SK-N-SH (cell line): ENCODE results near the gene TULP3. TPM values are rescaled to one million over a fixed set of nuclear protein-coding genes. Genes with fewer than 3 reads are reported as not detected.

Experiments used
- CTCF ChIA-PET: fragments of 300-600, 350-600 bp; formaldehyde crosslinking; extraction: SDS; loops from one replicate; lab custom pipeline; 2021; lab: Yijun Ruan, JAX
- POLR2A ChIA-PET: fragments of 350-600 bp; sonication (Branson Sonifier 250); formaldehyde crosslinking; extraction: SDS; loops from one replicate; lab custom pipeline; 2020; ENCODE audit warnings: antibody characterized with exemption, inconsistent platforms; lab: Yijun Ruan, JAX
- DNase-seq: peaks from one replicate; pipeline ENCODE4 v3.0.0; 2012
- H2AFZ ChIP-seq: fragments of 200-600 bp; sonication (generic); 2 replicates; pipeline ENCODE4 v1.8.1; 2016; ENCODE audit warnings: antibody characterized with exemption, mild to moderate bottlenecking, low read depth
- H3F3A ChIP-seq: fragments of 200-600 bp; sonication (generic); replicated peaks from 2 replicates; pipeline ENCODE3; 2016; ENCODE audit warnings: antibody characterized with exemption, mild to moderate bottlenecking; ENCODE audit not compliant: insufficient read depth
- H3K27ac ChIP-seq, 2 experiments: fragments of 200-500 bp in 1 of 2; fragments of 200-600 bp in 1 of 2; sonication (Bioruptor generic) in 1 of 2; sonication (generic), shearing (Covaris generic) in 1 of 2; 2 replicates each; pipeline versions ENCODE4 v1.5.1 to v1.6.1; 2014 to 2016; ENCODE audit warnings: low read depth in 2 of 2, inconsistent platforms in 1 of 2, low read length in 1 of 2, mild to moderate bottlenecking in 1 of 2, mixed read lengths in 1 of 2
- H3K27me3 ChIP-seq: fragments of 200-600 bp; sonication (generic), shearing (Covaris generic); 2 replicates; pipeline ENCODE4 v1.6.1; 2016; ENCODE audit warnings: mixed run types; ENCODE audit not compliant: insufficient read depth
- H3K36me3 ChIP-seq, 2 experiments: fragments of 200-500 bp in 1 of 2; fragments of 200-600 bp in 1 of 2; sonication (Bioruptor generic) in 1 of 2; sonication (generic) in 1 of 2; replicated peaks in 1 of 2; 2 replicates each; pipeline versions ENCODE3 to v1.5.1; 2014 to 2016; ENCODE audit warnings: low read length in 1 of 2, mild to moderate bottlenecking in 1 of 2; ENCODE audit not compliant: insufficient read depth in 2 of 2, control insufficient read depth in 1 of 2
- H3K4me1 ChIP-seq, 2 experiments: fragments of 200-500 bp in 1 of 2; fragments of 200-600 bp in 1 of 2; sonication (Bioruptor generic) in 1 of 2; sonication (generic), shearing (Covaris generic) in 1 of 2; 2 replicates each; pipeline versions ENCODE4 v1.5.1 to v1.6.1; 2014 to 2016; ENCODE audit warnings: low read depth in 1 of 2, low read length in 1 of 2, mixed run types in 1 of 2; ENCODE audit not compliant: insufficient read depth in 2 of 2, control insufficient read depth in 1 of 2
- H3K4me2 ChIP-seq: fragments of 200-600 bp; sonication (generic), shearing (Covaris generic); 2 replicates; pipeline ENCODE4 v1.6.1; 2017; ENCODE audit warnings: mixed run types
- H3K4me3 ChIP-seq, 2 experiments: fragments of 200-500 bp in 1 of 2; fragments of 200-600 bp in 1 of 2; sonication (Bioruptor generic) in 1 of 2; sonication (generic), shearing (Covaris generic) in 1 of 2; 2 replicates each; pipeline versions ENCODE4 v1.5.1 to v1.8.1; 2014 to 2016; ENCODE audit warnings: low read depth in 2 of 2, inconsistent platforms in 1 of 2, low read length in 1 of 2, mild to moderate bottlenecking in 1 of 2, mixed read lengths in 1 of 2, moderate library complexity in 1 of 2
- H3K79me2 ChIP-seq: fragments of 200-600 bp; sonication (generic); 2 replicates; pipeline ENCODE4 v1.8.1; 2017; ENCODE audit warnings: mild to moderate bottlenecking; ENCODE audit not compliant: insufficient read depth
- H3K9ac ChIP-seq: fragments of 200-600 bp; sonication (generic); 2 replicates; pipeline ENCODE4 v1.6.1; 2017; ENCODE audit warnings: mixed run types
- H3K9me2 ChIP-seq: fragments of 200-600 bp; sonication (generic); 2 replicates; pipeline ENCODE4 v1.6.1; 2017; ENCODE audit warnings: mixed run types
- H3K9me3 ChIP-seq: fragments of 200-600 bp; sonication (generic); 2 replicates; pipeline ENCODE4 v1.6.1; 2017; ENCODE audit warnings: mixed run types, mild to moderate bottlenecking, moderate library complexity
- H4K20me1 ChIP-seq: fragments of 200-600 bp; sonication (generic); 2 replicates; pipeline ENCODE4 v1.6.1; 2017; ENCODE audit warnings: mild to moderate bottlenecking, mixed run types; ENCODE audit not compliant: insufficient read depth
- FOXJ3 ChIP-seq: sonication (generic); formaldehyde crosslinking; IDR thresholded peaks from 2 replicates; pipeline ENCODE4 v1.5.1; 2020; ENCODE audit warnings: mild to moderate bottlenecking, missing genetic modification reagents
- FOXM1 ChIP-seq: IDR thresholded peaks from 2 replicates; pipeline ENCODE4 v1.4.0; 2012; ENCODE audit warnings: low read depth, mild to moderate bottlenecking
- GATA2 ChIP-seq: sonication (generic); formaldehyde crosslinking; IDR thresholded peaks from 2 replicates; pipeline ENCODE4 v1.5.0; 2020; ENCODE audit warnings: mild to moderate bottlenecking, missing genetic modification reagents
- PBX3 ChIP-seq: IDR thresholded peaks from 2 replicates; pipeline ENCODE4; 2012
- RCOR1 ChIP-seq: fragments of 150-350 bp; IDR thresholded peaks from 2 replicates; pipeline ENCODE4 v1.6.1; 2017; ENCODE audit warnings: antibody characterized with exemption, low read length
- SIN3A ChIP-seq: IDR thresholded peaks from 2 replicates; pipeline ENCODE4 v1.6.1; 2012; ENCODE audit warnings: low read depth, mild to moderate bottlenecking, low read length, moderate library complexity, borderline replicate concordance
- TEAD4 ChIP-seq: IDR thresholded peaks from 2 replicates; pipeline ENCODE4 v1.4.0; 2012; ENCODE audit warnings: mild to moderate bottlenecking, borderline replicate concordance; ENCODE audit not compliant: insufficient read depth
- USF2 ChIP-seq: fragments of 150-350 bp; IDR thresholded peaks from 2 replicates; pipeline ENCODE4 v1.6.1; 2017; ENCODE audit warnings: antibody characterized with exemption, low read length, low read depth, borderline replicate concordance
- WGBS: methylation state at CpG from one replicate; pipeline ENCODE4 v1.1.6; 2017; ENCODE audit warnings: low lambda C conversion rate; 5-methylcytosine and 5-hydroxymethylcytosine counted together
- polyA plus RNA-seq, 3 experiments: library from polyadenylated mRNA; depleted of rRNA; stranded (reverse); fragments of >200 nt; gene quantifications; 2 replicates each; pipeline ENCODE4 v1.2.3, GENCODE V29; 2012
- TF ChIP-seq, protein P1 (sequence below): IDR thresholded peaks from 2 replicates; pipeline ENCODE4 v1.4.0; 2012; ENCODE audit warnings: low read depth, borderline replicate concordance

TULP3 gene
- polyA plus RNA-seq, 1 of the 3 experiments (the other 2 are of a cell fraction), result 22.6 TPM

GRCh38 chr12:2855546-2855945 is 35.1 kb upstream of the TULP3 start:
- Histone ChIP-seq H3K36me3 (peaks cover 0 to 15% of the 10 kb centered on the region in 2 experiments), H3F3A (peaks cover 6% of the 10 kb centered on the region), H3K27me3 (no peaks in the 10 kb centered on the region), H3K27ac (no peak overlapping the region), H3K4me1 (no peaks in the 10 kb centered on the region), H3K4me2 (no peak overlapping the region), H3K9ac (no peak overlapping the region), H3K9me3 (no peaks in the 10 kb centered on the region), H3K79me2 (no peaks in the 10 kb centered on the region), H4K20me1 (no peaks in the 10 kb centered on the region), H2AFZ (no peak overlapping the region), H3K4me3 (no peak overlapping the region), H3K9me2 (no peaks in the 10 kb centered on the region)
- DNase-seq, result no peak
- TF ChIP-seq FOXM1, result no peak
- POLR2A ChIA-PET, result no interaction called here
- CTCF ChIA-PET, result interaction anchor here (2.1 to 3.8 kb wide), 6 partner anchors 10 to 186 kb away, joined by 6 to 30 read pairs (median 16); no protein-coding TSS in a partner anchor
- WGBS, result 89% methylated on average over 7 of the region's 7 CpGs

- Histone ChIP-seq H3K9ac (no peak overlapping the region), H3K9me2 (no peaks in the 10 kb centered on the region), H3K79me2 (no peaks in the 10 kb centered on the region), H3K27ac (no peak overlapping the region), H3K4me3 (no peak overlapping the region), H2AFZ (no peak overlapping the region), H4K20me1 (no peaks in the 10 kb centered on the region), H3F3A (peaks cover 8% of the 10 kb centered on the region), H3K36me3 (peaks cover 0 to 15% of the 10 kb centered on the region in 2 experiments), H3K4me2 (no peak overlapping the region), H3K9me3 (no peaks in the 10 kb centered on the region), H3K4me1 (no peaks in the 10 kb centered on the region), H3K27me3 (no peaks in the 10 kb centered on the region)
- ChIA-PET POLR2A (no interaction called here), CTCF (interaction anchor here (2.2 to 3.8 kb wide), 3 partner anchors 29 to 186 kb away, joined by 7 to 30 read pairs (median 8); no protein-coding TSS in a partner anchor)
- TF ChIP-seq RCOR1, result no peak
- TF ChIP-seq SIN3A, result no peak
- no peak for TF ChIP-seq USF2
- TF ChIP-seq TEAD4, result no peak
- TF ChIP-seq PBX3, result peak; percentile 37; the same call in 1 of the 2 replicates
- no peak for TF ChIP-seq GATA2 (CRISPR knock-in tag)
- TF ChIP-seq, protein P1, sequence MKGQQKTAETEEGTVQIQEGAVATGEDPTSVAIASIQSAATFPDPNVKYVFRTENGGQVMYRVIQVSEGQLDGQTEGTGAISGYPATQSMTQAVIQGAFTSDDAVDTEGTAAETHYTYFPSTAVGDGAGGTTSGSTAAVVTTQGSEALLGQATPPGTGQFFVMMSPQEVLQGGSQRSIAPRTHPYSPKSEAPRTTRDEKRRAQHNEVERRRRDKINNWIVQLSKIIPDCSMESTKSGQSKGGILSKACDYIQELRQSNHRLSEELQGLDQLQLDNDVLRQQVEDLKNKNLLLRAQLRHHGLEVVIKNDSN, result no peak
- no peak for TF ChIP-seq FOXJ3
- no peak for DNase-seq
- WGBS, result 90% methylated on average over 3 of the region's 3 CpGs
Observed at GRCh38 chr12:2856051-2856450, 34.6 kb upstream of the TULP3 start.
